OCI-M1 (cell line): ENCODE measurements around the gene UBE2J2.

Experiments
- DNase-seq: peaks from one replicate; lab custom pipeline; 2025; lab: John Stamatoyannopoulos, UW

Gene UBE2J2

DNA sequence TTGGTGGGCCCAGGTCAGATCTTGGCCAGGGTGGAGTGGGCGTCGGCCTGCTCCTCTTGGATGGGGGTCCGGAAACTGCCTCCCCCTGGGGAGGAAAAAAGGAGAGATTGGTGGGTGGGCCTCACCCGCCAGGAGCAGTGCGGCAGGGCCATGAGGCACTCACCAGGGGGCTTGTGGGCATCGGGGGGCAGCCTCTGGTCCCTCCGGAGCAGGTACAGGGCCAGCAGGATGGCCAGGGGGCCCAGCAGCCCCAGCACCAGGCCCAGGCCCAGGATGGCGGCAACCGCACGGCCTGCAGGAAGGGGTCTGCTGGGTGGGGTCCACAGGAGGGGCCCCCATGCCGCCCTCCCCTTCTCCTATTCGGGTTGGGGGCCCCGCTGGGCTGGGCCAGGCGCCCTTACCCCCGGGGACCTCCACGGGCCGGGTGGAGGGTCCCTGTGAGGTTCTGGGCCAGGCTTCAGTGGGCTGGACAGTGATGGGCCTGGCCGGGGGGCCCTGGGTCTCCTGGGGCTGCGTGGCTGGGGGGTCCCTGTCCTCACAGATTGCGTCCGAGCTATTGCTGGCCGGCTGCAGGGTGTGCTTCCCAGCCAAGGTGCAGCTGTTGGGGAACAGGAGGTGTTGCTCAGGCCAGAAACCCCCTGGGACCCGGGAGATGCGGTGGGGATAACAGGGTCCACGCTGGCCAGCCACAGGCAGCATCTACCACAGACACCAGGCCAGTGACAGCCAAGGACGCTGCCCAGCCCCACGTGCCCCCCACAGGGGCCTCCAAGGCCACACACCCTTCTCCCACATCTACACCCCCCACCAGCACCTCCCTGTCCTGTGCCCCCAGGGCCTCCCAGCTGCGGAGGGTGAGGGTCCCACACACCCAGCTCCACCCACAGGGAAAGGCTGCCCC is 61.9 kb downstream of the UBE2J2 start:
- DNase-seq, result no peak

DNA sequence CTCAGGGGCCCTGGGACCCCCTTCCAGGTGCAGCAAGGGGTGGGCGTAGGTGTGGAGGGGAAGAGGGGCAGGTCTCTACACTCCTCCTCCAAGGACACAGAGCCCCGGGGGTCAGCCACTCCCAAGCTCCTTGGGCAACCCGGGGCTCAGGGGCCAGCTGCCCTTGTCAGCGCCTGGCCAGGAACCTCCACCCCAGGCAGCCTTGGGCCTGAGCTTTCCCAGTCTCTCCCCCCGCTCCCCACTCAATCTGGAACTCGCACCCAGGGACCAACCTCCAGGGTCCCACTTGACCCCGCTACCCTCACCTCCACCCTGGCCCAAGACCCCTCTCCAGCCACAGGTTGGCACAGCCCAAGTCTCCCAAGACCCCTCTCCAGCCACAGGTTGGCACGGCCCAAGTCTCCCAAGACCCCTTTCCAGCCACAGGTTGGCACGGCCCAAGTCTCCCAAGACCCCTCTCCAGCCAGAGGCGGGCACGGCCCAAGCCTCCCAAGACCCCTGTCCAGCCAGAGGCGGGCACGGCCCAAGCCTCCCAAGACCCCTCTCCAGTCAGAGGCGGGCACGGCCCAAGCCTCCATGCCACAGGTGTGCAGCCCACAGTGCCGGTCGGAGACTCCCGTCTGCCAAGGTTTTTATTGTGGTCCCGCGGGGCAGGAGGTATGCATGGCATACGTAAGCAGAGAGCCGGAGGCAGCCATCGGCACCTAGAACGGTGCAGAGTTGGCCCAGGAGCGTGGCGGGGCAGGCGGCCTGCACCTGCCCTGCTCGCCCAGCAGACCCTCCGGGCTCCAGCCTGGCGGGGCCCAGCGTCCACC is 62.7 kb downstream of the UBE2J2 start:
- no peak for DNase-seq

DNA sequence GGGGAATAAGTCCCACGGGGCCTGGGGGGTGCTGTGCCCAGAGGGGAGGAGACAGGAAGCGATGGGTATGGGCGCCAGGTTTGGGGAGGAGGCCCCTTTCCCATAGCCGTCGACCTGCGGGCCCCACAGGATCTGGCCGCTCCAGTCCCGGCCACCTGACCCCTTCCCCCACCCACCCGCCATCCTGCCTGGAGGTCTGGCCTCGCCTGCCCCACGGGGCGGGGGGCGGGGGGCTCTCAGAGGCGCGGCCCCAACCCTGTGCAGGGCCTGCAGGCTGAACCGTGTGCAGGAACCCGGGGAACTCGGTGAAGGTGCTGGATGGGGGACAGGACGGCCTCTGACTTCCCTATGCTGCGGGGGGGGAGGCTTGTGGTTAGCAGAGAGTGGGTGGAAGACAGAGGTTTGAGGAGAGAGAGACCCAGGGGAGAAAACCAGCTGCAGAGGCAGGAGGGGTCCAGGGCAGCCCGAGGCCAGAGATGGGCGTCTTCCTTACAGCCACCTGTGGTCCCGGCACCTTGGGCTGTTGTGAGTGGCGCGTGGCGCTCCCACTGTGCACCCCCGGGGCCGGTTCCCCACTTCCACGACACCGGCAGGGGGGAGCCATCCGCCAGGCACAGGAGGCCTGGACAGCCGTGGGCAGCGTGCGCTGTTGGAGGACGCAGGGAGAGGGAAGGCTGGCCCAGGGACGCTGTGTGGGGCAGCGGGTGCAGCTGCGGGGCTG is 64.8 kb downstream of the UBE2J2 start:
- DNase-seq, result peak; percentile 33

DNA sequence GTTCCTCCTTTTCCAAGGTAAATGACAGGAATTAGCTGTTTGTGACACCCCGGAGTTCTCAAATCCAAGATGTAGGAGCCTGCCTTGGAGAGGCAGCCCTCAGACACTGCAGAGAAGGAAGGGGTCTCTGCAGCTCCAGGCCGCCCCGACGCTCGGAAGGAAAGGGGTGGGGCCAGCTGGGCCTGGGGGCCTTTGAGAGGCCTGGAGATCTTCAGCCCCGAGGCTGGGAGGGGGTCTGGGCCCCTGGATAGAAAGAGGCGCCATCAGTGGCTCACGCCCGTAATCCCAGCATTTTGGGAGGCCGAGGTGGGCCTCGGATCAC is 66.1 kb downstream of the UBE2J2 start:
- DNase-seq, result no peak

DNA sequence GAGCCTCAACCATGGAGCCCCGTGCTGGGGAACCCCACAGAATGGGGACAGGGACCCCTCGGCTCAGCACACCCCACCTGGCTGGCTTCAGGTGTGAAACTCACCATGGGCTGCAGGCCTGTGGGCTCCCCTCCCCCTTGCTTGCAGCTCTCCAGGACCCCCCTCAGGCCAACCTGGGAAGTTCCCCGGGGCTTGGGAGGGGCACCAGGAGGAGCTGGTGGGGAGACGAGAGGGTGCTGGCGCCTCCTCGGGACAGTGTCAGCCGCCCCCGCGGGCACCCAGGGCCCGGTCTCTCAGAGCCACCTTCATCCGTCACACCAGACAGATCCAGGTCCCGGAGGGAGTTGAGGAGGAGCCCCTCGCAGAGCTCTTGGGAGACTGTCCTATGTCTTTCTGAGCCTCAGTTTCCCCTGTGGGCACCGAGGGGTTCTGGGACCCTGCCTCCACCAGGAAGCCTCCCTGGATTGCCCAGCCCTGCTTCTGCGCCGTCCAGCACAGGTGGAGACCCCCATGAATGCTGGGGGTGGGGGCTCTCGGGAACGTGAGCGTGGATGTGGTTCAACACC is 66.6 kb downstream of the UBE2J2 start:
- DNase-seq, result no peak

DNA sequence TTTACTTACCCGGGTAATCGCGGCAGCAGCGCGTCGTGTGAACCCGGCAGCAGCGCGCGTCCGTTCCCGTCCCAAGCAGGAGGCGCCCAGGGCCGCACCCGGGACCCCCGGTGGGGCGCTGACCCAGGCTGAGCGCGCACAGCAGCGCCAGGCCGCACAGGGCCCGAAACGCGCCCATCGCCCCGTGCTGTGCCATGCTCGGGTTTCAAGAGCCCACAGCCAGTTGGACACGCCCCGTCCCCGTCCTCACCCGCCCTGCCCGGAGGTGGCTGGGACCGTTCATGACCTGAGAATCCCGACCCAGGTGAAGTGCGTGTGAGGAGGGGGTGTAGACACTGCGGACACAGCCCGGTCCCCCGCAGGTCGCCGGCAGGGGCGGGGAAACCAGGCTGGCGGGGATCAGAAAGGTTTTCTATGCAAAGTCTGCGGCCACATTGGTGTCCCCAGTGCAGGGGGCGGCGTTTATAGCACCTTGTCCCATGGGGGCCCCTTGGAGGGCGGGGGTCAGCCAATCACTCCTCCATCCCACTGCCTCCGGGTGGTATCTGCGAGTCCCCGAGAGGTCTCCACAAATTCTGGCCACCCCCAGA is 67.2 kb downstream of the UBE2J2 start, which contains the start of gene TNFRSF18:
Gene TNFRSF18, minus strand, starts transcription at position 217 of the 590 bp plus-strand sequence. Its CDS starts 21 bp downstream, at position 196.
- DNase-seq, result no peak

DNA sequence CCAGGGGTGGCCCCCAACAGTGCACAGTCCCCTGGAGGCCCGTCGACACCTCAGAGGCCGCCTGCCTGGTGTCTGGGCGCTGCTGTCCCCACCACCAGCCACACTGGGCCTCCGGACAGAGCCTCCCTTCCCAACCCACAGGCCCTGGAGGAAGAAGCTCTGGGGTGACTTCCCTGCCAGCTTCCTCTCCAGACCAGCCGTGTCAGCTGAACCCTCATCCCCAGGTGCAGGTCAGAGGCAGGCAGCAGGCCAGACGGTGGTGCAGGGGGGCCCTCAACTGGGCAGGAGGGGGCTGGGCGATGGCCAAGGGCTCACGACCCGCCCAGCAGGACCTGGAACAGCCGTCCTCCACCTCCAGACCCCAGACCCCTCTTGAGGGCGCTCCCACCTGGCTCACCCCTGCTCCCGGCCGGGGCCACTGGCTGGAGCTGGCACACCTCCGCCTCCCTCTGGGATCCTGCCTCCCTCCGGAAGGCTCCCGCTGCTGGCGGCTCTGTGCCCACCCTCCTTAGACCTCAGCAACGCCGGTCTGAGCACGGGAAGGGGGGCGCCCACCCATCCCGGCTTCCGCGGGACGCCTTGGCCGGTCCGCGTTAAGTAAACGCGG is 67.8 kb downstream of the UBE2J2 start:
- DNase-seq, result no peak

DNA sequence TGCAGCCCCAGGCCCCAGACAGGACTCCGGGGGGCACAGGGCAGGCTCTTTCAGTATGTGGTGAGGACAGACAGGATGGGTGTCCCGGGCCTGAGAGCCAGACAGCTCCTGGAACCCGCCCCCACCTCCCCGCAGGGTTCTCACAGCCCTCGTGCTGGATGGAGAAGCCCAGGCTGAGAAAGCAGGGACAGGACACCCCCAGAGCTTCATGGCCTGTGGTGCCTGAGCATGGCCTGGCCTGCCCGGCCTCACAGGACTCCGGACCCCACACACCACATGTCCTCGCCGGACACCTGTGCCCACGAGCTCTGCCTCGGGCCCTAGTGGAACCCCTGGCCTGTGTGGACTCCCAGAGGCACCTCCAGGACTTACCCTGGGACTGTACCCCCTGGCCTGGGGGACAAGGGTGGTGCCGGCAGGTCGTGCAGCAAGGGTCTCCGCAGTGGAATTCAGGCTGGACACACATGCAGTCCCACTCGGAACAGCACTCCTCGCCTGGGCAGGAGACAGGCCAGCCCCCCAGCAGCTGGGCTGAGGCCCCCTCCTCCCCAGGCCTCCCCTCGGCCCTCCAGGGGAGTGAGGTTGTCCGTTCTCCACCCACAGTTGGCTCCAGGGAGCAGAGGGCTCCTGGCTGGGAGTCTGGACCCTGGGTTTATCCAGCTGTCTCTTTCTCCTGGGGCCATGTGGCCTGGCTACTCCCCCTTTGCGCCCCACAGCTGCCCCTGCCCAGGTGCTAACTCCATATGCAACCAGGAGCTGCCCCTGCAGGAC is 68.5 kb downstream of the UBE2J2 start:
- DNase-seq, result no peak

DNA sequence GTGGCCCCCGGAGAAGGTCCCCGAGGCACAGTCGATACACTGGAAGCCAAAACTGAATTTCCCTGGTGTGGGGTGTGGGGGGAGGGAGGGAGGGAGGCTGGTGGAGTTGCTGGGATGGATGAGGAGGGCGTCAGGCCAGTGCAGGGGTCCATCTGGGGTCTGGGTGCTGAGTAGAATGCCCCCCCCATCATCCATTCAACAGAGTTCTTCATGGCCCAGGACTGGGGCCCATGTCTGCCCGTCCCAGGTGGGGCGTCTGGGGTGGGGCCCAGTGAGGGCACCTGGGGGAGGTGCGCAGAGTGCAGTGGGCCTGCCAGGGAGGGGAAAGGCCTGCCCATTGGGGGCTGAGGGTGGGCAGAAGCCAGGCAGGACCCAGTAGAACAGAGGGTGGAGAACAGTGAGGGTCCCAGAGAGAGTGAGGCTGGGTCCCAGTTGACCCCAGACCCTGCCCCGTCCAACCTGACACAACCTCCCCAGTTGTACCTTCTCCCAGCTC is 69.2 kb downstream of the UBE2J2 start:
- no peak for DNase-seq
